ENCODE data around the gene CNTN1.

The CNTN1 gene

DNA sequence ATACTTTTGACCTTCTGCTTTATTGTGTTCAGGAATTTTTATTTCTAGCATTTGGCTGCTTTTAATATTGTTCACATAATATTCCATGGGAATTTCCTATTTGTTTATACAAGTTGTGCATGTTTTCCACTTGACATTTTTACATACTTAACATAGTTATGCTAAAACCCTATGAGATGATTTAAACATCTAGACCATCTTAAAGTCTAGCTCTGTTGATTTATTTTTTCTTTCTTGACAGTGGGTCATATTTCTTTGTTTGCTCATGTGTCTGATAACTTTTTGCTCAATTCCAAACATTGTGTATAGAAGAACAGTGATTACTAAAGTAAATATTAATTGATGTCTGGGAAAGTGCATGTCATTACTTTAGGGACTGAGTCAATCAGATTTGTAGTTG lies 293.8 kb downstream of the CNTN1 start:
- no peak for DNase-seq

DNA sequence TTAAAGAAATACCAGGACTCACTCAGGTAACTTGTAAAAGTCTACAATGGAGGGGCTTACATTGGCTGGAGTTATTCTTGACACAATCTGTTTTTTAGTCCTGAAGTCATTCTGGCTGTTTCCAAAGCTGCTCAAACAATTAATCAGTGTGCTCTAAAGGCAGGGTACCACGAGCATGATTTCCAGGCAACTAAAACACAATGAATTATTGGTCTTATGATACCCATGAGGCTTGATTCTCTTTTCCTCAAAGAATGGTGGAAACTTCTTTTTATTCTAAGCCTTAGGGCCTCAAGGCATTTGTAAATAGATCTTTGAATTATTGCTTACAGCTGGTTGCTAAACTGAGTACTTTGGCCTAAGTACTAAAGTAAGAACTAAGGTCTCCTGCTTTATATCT lies 296.1 kb downstream of the CNTN1 start:
- DNase-seq, result no peak

DNA sequence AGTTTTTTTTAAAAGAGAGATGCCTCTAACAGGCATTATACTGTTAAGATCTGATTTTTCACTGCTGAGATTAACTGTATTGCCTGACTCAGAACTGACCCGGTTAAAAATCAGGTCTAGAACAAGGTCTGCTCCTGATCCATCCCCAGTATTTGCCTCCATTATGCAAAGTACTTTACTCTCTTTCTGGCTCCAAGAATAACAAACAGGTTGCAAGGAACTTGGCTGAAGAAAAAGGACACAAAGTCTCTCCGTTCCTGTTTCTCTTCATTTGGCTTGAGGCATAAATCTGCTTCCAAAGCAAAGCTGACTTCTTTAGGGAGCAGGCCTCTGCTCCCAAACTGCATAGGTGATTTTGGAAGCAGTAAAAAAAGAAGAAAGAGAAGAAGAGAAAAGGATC lies 296.6 kb downstream of the CNTN1 start:
- no peak for DNase-seq

DNA sequence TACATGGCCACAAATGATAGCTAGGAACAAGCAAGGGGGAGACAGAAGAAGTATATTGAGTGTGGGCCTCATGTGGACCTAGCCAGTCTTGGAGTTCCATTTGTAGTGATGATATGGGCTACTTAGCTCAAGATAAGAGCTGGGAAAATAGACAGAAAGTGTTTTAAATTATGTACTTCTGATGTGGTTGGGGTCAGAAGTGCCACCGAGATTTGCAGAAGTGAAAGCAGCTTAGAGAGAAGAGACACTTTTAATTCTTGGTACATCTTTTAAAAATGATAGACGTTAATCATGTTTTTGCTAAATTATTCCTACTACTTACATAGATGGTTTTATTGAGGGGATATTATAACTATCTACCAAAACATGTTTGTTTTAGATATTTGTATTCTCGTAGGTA lies 297.5 kb downstream of the CNTN1 start:
- no peak for DNase-seq

DNA sequence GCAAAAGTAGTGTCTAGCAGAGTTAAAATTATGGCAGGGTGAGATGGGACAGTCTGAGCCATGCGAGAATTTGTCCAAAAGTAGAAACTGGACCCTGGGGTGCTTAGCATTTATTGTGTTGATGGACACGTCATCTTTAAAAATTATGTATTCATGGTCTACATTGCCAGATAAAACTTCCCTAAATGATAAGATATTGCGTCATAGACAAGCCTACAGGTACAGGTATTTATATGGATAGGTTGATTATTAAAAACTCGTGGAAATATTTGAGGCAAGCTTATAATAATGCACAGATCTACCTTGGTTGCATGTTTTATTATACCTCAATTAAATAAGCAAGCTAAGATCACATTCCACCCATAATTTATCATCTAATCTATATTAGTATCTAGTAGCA lies 299.9 kb downstream of the CNTN1 start:
- DNase-seq, result no peak

DNA sequence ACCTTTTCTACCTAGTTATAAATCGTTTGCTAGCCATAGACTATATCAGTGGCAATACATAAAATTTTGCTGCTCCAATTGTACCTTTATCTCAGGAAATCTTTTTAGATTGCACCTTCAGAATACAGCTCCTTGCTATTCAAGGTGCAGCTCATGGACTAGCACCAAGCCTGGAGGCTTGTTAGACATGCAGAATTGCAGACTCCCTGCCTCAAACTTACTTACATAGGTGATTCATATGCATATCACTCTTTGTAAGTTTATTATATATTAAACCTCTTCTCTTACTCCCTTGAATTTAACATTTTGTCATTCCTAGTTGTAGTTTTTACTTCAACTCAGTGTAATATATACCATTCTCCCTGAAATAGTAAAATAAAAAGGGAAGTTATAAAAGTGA lies 300.4 kb downstream of the CNTN1 start:
- no peak for DNase-seq

DNA sequence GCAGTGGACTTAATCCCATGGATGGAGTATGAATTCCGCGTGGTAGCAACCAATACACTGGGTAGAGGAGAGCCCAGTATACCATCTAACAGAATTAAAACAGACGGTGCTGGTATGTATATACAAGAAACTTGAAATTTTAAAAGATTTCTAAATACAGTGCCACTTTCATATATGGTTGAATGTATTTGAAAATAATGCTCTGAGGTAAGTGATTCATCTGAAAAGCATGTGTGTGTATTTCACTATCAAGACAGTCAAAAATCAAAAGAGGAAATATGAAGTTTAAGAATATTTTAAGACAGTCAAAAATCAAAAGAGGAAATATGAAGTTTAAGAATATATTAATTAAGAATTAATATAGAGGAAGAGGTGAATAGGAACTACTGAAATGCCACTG lies 300.9 kb downstream of the CNTN1 start:
- no peak for DNase-seq

DNA sequence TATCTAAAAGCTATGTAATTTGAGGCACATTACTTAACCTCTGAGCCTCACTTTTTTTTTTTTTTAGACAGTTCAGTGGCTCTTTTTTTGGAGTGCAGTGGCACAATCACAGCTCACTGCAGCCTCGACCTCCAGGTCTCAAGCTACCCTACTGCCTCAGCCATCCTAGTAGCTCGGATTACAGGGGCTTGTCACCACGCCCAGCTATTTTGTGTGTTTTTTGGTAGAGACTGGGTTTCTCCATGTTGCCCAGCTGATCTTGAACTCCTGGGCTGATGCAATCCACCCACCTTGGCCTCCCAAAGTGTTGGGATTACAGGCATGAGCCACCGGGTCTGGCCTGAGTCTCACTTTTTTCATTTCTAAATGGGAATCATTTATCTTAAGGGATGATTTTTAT lies 303.9 kb downstream of the CNTN1 start:
- no peak for DNase-seq

DNA sequence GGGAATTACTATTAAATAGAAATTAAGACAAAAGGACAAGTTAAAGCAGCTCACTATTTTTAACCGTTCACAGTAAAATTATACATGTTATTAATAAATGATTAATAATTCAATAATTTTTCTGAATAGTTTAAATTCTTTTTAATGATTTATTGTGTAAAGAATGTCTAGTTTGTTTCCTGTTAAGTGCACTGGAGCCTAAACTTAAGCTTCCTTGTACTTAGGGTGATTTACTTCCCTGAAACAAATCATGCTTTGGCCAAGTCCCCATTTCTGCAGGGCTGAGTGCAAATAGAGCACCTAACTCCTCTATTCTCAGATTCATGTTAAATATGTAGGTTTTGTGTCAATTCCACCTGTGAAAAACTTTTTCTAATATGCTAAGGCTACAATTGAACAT lies 307.0 kb downstream of the CNTN1 start:
- no peak for DNase-seq

DNA sequence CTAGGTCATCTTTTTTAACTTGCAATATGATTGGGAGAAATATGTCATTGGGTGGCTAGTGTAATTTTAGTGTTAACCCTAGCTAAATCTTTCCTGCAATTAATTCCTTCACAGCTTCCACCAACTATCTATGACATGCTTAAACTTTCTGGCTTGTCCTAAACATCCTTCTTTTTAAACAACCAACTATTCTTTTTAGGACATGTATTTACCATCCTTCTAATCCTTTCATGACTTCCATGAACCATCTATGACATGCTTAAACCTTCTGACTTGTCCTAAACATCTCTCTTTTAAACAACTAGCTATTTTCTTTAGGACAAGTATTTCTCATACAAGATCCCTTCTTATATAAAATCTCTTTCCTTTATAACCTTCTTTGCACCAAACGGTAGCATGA lies 316.2 kb downstream of the CNTN1 start:
- no peak for DNase-seq

DNA sequence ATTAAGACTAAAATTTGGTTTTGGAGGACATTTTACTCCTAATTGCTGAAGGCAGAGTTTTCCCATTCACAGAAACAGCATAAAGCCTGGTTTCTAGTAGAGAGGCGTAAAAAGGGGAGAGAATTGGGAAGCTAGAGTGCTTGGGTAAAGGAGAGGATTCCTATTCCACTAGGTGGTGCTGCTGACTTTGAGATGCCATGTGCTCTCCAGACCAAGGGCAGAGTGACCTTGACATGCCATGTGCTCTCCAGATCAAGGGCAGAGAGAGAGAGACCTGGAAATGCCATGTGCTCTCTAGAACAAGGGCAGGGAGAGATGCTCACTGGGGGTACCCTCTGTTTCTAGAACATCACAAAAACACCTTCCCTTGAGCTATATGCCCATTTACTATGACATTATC lies 319.7 kb downstream of the CNTN1 start:
- DNase-seq, result no peak

DNA sequence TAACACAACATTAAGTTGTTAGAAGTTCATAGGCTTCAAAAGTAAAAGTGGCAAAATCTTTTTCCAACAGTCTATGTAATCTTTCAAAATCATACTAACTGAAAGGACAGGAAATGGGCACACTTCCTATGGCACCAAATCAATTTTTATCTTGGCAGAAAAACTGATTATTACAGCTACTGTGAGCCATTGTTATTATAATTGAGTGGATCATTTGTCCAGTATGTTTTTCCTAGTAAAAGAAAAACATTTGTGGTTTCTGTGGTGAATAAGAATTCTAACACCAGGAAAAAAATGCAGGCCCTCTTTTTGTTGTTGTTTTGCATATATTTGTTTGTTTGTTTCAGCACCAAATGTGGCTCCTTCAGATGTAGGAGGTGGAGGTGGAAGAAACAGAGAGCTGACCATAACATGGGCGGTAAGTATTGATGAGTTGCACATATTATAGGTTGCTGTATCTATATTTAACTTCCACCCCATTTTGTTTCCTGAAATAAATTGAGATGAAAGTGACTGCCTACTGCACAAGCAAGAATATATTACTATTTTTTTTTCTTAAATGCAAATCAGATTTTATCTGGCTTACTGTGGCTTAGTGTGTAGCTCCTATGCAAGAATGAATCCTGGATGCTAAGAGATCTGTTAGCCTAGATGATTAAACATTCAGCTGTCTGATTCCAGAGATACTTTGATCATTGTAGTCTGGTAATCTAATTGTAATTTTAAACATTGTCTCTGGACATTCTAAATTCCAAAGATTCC lies 321.8 kb downstream of the CNTN1 start:
- no peak for DNase-seq

DNA sequence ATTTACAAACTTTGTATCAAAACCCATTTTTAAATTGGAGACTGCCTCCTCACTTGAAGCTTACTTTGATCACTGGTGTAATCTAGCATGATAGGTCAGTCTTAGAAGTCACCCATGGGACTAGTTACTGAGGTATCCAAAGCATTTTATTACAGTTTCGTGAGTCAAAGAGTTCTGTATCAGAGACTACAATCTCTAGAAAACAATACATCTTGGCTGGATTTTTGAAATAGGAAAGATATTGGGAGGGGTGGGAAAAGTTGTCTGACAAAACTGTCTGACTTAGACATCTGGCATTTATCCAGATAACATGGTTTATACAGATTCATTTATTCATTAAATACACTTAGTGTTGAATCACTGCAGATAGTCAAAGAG lies 322.4 kb downstream of the CNTN1 start:
- DNase-seq, result no peak

DNA sequence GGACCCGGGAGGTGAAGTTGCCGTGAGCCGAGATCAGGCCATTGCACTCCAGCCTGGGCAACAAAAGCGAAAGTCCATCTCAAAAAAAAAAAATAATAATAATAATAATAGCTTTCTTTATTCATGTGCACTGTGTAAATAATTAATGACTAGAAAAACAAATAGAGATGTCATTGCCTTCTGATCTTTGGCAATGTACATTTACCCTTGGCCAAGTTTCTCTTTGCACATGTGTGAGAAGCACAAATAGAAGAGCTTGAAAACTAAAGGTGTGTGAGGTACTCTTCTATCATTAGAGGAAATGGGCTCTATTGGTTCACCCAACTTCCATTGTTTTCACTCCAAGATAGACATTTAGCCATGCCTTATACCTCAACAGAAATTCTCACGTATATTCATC lies 325.8 kb downstream of the CNTN1 start:
- no peak for DNase-seq

DNA sequence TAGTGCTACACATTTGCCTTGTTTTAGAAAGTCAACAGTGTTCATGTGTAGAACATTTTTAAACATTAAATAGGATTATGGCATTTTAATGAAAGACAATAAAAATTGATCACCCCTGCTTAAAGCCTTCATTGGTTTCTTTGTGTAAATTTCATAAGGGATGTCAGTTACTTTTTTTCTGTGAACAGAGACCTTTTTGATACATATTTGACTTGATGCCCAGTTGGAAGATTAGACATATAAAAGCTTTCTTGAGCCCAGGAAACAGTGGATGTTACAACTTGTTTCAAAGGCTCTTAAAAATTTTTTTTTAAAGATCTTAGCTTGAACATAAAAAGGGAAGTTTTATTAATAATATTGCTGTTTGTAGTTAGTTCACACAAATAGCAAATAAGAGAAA lies 327.2 kb downstream of the CNTN1 start:
- DNase-seq, result no peak

DNA sequence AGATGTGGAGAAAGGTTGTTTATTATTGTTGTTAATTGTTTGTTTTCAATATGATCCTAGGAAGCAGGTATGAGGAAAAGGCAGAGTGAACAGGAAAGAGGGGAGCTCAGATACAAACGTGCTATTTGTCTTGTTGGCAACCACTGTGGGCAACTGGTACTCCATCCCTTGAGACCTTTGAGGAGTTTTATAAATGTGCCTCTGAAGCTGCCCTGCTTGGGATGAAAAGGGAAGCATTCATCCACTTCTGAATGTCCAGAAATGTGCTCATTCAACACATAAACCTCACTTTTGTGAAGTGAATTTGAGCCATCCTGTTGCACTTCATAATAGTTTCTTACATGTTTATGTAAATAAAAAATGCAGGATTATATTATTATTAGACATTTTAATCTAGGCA lies 331.6 kb downstream of the CNTN1 start:
- DNase-seq, result no peak

DNA sequence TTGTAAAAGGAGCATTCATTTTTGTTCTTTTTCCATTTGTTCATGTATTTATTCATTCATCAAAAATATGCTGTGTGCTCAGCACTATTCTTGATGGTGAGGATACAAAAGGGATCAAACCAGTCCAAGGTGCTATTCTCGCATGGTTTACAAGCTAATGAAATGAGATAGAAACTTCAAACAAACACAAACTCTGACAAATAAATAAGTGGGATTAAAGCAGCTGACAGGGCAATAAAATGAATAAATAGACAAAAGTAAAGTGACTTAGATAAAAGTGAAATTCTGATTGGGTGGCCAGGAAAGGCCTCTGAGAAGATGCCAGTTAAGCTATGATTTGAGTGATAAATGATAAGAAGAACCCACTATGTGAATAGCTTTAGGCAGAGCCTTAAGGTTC lies 333.9 kb downstream of the CNTN1 start:
- no peak for DNase-seq

DNA sequence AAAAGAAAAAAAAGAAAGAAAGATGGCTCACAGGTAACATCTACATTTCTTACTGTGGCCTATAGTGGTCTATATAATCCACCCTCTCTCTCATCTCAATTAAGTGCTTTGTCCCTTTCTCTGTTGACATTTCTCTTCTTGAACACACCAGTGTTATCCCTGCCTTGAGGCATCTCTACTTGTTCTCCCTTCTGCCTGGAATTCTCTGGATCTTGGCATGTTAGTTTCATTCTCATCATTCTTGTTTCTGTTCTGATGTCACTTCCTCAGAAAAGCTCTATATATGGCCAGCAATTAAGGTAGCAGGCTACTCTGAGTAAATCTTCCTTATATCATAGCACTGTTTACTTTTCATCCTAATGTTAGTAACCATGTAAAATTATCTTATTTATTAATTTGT lies 340.1 kb downstream of the CNTN1 start:
- DNase-seq, result no peak

DNA sequence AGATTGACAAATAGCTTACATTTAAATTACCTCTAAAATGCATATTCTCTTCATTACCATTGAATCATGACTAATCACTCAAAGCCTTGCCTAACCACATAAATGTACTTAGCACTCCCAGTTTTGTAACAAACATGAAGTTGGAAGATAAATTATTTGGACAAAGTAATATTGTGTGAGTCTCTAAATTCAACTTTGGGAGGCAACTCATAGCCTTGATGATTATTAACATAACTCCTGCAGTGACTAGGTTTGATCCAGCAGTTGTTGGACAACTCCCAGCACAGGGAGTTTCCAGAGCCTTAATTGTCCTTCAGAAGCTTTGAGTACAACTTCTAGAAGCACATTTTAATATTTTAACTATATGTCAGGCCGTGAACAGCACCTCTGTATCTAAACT lies 342.4 kb downstream of the CNTN1 start:
- no peak for DNase-seq

DNA sequence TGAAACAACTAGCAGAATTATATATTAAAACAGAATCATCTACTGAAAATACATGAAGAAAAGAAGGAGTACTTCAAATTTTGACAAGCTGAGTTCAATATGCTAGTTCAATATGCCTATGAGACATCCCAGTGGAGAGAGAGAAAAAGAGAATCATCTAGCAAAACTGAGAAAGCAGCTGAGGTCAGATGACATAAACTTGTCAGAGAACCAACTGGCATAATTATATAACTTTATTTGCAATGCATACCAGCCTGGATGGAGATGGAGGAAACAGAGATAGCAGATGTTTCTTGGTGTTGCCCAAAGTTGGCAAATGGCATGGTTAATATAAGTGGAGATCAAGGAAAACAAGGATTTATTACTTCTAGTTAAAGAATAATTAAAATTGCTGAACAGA lies 347.2 kb downstream of the CNTN1 start:
- DNase-seq, result no peak

DNA sequence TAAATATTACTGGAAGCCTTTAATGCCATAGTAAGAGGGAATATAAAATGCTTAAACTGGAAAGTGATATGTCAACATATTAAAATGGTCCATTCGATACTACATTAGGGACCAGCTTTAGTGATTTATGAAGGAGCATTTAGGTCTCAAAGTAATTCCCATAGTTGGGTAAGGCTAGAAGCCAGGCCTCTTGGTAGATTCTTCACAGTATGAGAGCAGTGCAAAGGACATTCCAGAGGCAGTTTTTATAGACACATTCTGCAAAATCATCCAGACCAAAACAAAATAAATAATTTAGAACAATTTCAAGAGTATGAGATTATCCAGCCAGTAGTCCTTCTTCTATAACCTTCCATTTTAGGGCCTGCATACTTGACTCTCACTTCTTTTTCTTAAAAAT lies 353.3 kb downstream of the CNTN1 start:
- no peak for DNase-seq

DNA sequence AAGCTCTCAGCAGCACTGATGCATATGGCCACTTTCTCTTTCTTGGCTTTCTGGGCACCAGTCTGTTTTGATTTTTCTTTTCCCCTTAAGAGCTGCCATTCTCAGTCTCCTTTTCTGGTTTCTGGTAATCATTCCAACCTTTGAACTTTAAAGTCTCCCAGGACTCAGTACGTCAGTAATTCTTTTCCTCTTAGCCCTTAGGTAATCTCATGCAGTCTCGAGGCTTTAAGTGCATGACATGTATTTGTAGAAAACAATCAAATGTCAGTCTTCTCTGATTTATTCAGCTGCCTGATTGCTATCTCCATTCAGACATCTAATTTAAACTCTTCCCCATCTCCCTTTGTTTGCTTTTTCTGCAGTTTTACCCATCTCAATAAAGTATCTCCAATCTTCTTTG lies 356.8 kb downstream of the CNTN1 start:
- no peak for DNase-seq

DNA sequence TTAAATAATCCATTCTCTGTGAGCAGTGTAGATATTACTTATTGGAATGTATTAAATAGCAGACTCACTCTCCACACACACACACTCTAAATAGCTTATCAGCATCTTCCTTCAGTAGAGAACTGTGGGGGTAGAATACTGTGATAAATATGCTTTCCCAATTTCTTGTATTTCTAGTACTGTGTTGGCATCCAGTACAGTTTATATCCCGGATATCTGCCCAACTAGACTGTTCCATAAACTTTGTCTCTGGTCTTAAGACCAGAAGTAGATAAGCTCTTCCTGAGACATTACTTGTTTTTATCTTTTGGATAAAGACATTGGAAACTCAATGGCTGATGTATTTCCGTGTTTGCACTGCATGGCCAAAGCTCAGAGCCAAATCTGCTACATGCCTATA lies 359.7 kb downstream of the CNTN1 start:
- DNase-seq, result no peak

DNA sequence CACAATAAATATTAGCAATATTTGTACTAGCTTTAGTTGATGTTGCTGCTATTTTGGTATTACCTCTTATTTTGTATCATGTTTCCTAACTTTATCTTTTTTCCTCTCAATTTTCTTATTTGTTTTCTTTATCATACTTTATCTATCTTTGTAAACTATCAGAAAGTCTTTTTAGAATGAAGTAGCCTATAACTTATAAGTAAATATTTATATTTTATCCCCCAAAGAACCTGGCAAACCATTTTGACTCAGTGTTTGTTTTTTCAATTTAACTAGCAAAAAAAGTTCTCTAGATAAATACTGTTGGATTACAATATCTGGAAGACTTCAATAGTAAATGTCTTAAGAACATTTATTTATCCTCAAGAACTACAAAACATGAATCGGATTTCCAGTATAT lies 360.2 kb downstream of the CNTN1 start:
- no peak for DNase-seq

DNA sequence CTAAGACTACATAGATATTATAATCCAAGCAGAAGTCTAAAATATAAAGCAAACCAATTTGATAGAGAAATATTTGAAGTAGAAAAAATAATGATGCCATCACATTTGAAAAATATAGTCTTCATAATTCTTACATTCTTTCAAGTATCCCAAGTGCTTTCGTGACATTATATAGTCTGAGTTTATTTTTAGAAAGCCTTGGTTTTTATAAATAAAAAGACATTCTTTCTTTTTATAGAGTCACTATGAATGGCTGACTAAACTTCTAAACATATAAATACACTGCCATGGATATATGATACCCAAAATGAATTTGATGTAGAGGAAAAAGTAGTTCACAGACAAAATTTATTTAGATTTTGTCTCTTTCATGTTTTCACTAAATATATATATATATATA lies 360.8 kb downstream of the CNTN1 start:
- DNase-seq, result no peak
